ENCODE data around the gene KIF26B.

Gene KIF26B

DNA sequence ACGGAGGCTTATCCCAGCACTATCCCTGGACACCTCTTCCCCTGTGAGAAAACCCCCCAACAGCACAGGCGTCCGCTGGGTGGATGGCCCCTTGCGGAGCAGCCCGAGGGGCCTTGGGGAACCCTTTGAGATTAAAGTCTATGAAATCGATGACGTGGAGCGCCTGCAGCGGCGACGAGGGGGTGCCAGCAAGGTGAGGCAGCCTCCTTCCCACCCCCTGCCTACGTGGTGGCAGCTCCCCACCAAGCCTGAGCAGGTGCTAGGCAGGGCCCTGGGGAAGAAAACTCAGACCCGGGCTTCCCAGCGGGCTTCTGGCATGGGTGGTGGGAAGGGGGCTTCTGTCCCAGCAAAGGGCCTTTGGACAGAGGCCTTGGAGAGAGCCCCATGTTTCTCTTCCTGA lies 543.3 kb downstream of the KIF26B start:
- H3F3A ChIP-seq (ENCODE audit: insufficient read depth): no peaks in the 10 kb centered on the region
- no peak overlapping the region for H3K9ac ChIP-seq (ENCODE audit: low read length)
- H2AFZ ChIP-seq (ENCODE audit: low read depth, low read length, severe bottlenecking): no peak overlapping the region
- H3K9me2 ChIP-seq (replicated peaks; ENCODE audit: insufficient read depth, low read length): no peaks in the 10 kb centered on the region
- H3K79me2 ChIP-seq (ENCODE audit: insufficient read depth, low read length): no peaks in the 10 kb centered on the region
- H3K27me3 ChIP-seq (ENCODE audit: low read length): no peaks in the 10 kb centered on the region
- no peak for TF ChIP-seq EZH2phosphoT487 (conservative IDR thresholded peaks at IDR 0.05; ENCODE audit: low read length)
- TF ChIP-seq, protein P1, sequence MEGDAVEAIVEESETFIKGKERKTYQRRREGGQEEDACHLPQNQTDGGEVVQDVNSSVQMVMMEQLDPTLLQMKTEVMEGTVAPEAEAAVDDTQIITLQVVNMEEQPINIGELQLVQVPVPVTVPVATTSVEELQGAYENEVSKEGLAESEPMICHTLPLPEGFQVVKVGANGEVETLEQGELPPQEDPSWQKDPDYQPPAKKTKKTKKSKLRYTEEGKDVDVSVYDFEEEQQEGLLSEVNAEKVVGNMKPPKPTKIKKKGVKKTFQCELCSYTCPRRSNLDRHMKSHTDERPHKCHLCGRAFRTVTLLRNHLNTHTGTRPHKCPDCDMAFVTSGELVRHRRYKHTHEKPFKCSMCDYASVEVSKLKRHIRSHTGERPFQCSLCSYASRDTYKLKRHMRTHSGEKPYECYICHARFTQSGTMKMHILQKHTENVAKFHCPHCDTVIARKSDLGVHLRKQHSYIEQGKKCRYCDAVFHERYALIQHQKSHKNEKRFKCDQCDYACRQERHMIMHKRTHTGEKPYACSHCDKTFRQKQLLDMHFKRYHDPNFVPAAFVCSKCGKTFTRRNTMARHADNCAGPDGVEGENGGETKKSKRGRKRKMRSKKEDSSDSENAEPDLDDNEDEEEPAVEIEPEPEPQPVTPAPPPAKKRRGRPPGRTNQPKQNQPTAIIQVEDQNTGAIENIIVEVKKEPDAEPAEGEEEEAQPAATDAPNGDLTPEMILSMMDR (IDR thresholded peaks at IDR 0.05; ENCODE audit: insufficient read depth, low read length, poor library complexity, severe bottlenecking): no peak
- no peak overlapping the region for H3K4me3 ChIP-seq (ENCODE audit: insufficient read depth, low read length, poor library complexity, severe bottlenecking)
- no peaks in the 10 kb centered on the region for H3K9me3 ChIP-seq (ENCODE audit: insufficient read depth, low read length)
- no peak overlapping the region for H3K27ac ChIP-seq (ENCODE audit: low read depth, low read length)
- H4K20me1 ChIP-seq (ENCODE audit: low read depth, low read length): no peaks in the 10 kb centered on the region
- H3K4me2 ChIP-seq (ENCODE audit: low read depth, low read length, poor library complexity, severe bottlenecking): no peak overlapping the region
- no peaks in the 10 kb centered on the region for H3K36me3 ChIP-seq (ENCODE audit: low read length)

DNA sequence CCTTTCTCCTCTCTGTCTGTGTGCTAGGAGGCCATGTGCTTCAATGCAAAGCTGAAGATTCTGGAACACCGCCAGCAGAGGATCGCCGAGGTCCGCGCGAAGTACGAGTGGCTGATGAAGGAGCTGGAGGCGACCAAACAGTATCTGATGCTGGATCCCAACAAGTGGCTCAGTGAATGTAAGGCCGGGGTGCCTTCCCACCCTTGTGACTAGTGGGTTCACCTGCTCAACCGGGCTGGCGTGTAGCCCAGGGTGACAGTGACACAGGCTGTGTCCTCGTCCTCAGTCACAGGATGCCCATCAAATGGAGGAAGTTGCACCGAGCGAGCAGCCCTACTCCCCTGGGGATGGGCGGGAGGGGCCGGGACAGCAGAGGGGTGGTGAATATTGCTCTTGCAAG lies 544.1 kb downstream of the KIF26B start:
- H3K36me3 ChIP-seq (ENCODE audit: low read length): no peaks in the 10 kb centered on the region
- TF ChIP-seq EZH2phosphoT487 (conservative IDR thresholded peaks at IDR 0.05; ENCODE audit: low read length): no peak
- TF ChIP-seq, protein P1 (IDR thresholded peaks at IDR 0.05; ENCODE audit: insufficient read depth, low read length, poor library complexity, severe bottlenecking): no peak
- H3K9me3 ChIP-seq (ENCODE audit: insufficient read depth, low read length): no peaks in the 10 kb centered on the region
- H2AFZ ChIP-seq (ENCODE audit: low read depth, low read length, severe bottlenecking): no peak overlapping the region
- H3K9ac ChIP-seq (ENCODE audit: low read length): no peak overlapping the region
- H3K27ac ChIP-seq (ENCODE audit: low read depth, low read length): no peak overlapping the region
- H3F3A ChIP-seq (ENCODE audit: insufficient read depth): no peaks in the 10 kb centered on the region
- no peaks in the 10 kb centered on the region for H4K20me1 ChIP-seq (ENCODE audit: low read depth, low read length)
- H3K4me2 ChIP-seq (ENCODE audit: low read depth, low read length, poor library complexity, severe bottlenecking): no peak overlapping the region
- no peaks in the 10 kb centered on the region for H3K79me2 ChIP-seq (ENCODE audit: insufficient read depth, low read length)
- H3K9me2 ChIP-seq (replicated peaks; ENCODE audit: insufficient read depth, low read length): no peaks in the 10 kb centered on the region
- H3K4me3 ChIP-seq (ENCODE audit: insufficient read depth, low read length, poor library complexity, severe bottlenecking): no peak overlapping the region
- no peaks in the 10 kb centered on the region for H3K27me3 ChIP-seq (ENCODE audit: low read length)

DNA sequence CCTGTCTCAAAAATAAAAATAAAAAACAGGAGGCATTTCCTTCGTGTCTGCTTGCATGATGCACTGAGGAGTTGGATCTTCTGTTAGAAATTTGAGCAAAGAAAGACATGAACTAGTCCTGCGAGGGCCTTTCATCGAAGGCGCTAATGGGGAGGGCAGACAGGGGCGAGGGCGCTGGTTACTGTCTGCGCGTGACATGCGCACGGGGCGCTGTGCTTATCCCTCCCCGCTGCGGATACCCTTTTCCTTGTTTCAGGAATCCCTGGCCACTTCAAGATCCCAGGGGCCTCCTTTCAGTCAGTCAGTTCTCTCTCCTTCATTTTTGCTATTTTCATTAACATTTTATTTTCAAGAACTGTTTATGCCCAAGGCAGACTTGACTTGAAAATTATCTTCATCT lies 545.8 kb downstream of the KIF26B start:
- H2AFZ ChIP-seq (ENCODE audit: low read depth, low read length, severe bottlenecking): no peak overlapping the region
- H3K4me3 ChIP-seq (ENCODE audit: insufficient read depth, low read length, poor library complexity, severe bottlenecking): no peak overlapping the region
- H3K4me2 ChIP-seq (ENCODE audit: low read depth, low read length, poor library complexity, severe bottlenecking): no peak overlapping the region
- H3K79me2 ChIP-seq (ENCODE audit: insufficient read depth, low read length): no peaks in the 10 kb centered on the region
- no peaks in the 10 kb centered on the region for H3K27me3 ChIP-seq (ENCODE audit: low read length)
- no peak overlapping the region for H3K9ac ChIP-seq (ENCODE audit: low read length)
- no peak overlapping the region for H3K27ac ChIP-seq (ENCODE audit: low read depth, low read length)
- H4K20me1 ChIP-seq (ENCODE audit: low read depth, low read length): no peaks in the 10 kb centered on the region
- H3K9me3 ChIP-seq (ENCODE audit: insufficient read depth, low read length): no peaks in the 10 kb centered on the region
- no peaks in the 10 kb centered on the region for H3F3A ChIP-seq (ENCODE audit: insufficient read depth)
- no peaks in the 10 kb centered on the region for H3K9me2 ChIP-seq (replicated peaks; ENCODE audit: insufficient read depth, low read length)
- H3K36me3 ChIP-seq (ENCODE audit: low read length): no peaks in the 10 kb centered on the region
- TF ChIP-seq, protein P1 (IDR thresholded peaks at IDR 0.05; ENCODE audit: insufficient read depth, low read length, poor library complexity, severe bottlenecking): no peak
- TF ChIP-seq EZH2phosphoT487 (conservative IDR thresholded peaks at IDR 0.05; ENCODE audit: low read length): no peak

Measured in SU-DHL-6 (cell line).